Urinary bladder (tissue), 4 donors: Measurements from ENCODE around the gene ZFYVE1. TPM values are rescaled to one million over a fixed set of nuclear protein-coding genes. Genes with fewer than 3 reads are reported as not detected.

Experiments used
- DNase-seq: peaks from one replicate; pipeline ENCODE4 v3.0.0-alpha.2; 2015; ENCODE audit errors: extremely low spot score
- H3K27ac ChIP-seq: one replicate; pipeline ENCODE4 v1.5.1; 2013; ENCODE audit warnings: low read depth, mild to moderate bottlenecking, moderate library complexity
- H3K36me3 ChIP-seq: one replicate; pipeline ENCODE4 v1.6.1; 2013; ENCODE audit warnings: mild to moderate bottlenecking, moderate library complexity; ENCODE audit not compliant: insufficient read depth
- H3K4me1 ChIP-seq: one replicate; pipeline ENCODE4 v1.6.1; 2013; ENCODE audit warnings: mild to moderate bottlenecking, moderate library complexity; ENCODE audit not compliant: insufficient read depth
- H3K4me3 ChIP-seq: one replicate; pipeline ENCODE4 v1.5.1; 2013; ENCODE audit warnings: low read depth, low read length
- WGBS: extraction: QIAGEN DNeasy Blood & Tissue Kit; methylation state at CpG from one replicate; pipeline ENCODE4 v1.1.7; 2013; 5-methylcytosine and 5-hydroxymethylcytosine counted together
- polyA plus RNA-seq: library from polyadenylated mRNA; stranded (reverse); fragments of 200-250 nt; gene quantifications from one replicate; pipeline ENCODE4 v1.2.3, GENCODE V29; 2013
- total RNA-seq: library from RNA; depleted of rRNA; stranded (reverse); fragments of >200 nt; gene quantifications from one replicate; pipeline ENCODE4 v1.2.3, GENCODE V29; 2014
- donor health status: healthy with polysubstance abuse.
- donor health status: healthy.

Gene ZFYVE1
- total and polyA plus RNA-seq, 2 donors = 11.9 to 14.3 TPM

GRCh38 chr14:72941286-72941985, 85.5 kb downstream of the ZFYVE1 start:
- no peaks in the 10 kb centered on the region for H3K36me3 ChIP-seq
- H3K4me3 ChIP-seq = no peak overlapping the region
- WGBS = 81% methylated on average over 12 of the region's 12 CpGs
- no peak overlapping the region for H3K27ac ChIP-seq
- DNase-seq = no peak
- H3K4me1 ChIP-seq = no peaks in the 10 kb centered on the region

- Histone ChIP-seq H3K4me3 (no peak overlapping the region), H3K36me3 (no peaks in the 10 kb centered on the region), H3K4me1 (no peaks in the 10 kb centered on the region), H3K27ac (no peak overlapping the region)
- WGBS = 83% methylated on average over 13 of the region's 13 CpGs
- no peak for DNase-seq
These were observed 87.3 kb downstream of the ZFYVE1 start for GRCh38 chr14:72939630-72940029.

- no peaks in the 10 kb centered on the region for H3K4me1 ChIP-seq
- DNase-seq = no peak
- no peak overlapping the region for H3K4me3 ChIP-seq
- no peaks in the 10 kb centered on the region for H3K36me3 ChIP-seq
- WGBS = 85% methylated on average over 7 of the region's 7 CpGs
- no peak overlapping the region for H3K27ac ChIP-seq
These were observed 94.0 kb downstream of the ZFYVE1 start for GRCh38 chr14:72932893-72933292.

GRCh38 chr14:72929316-72930080, 97.4 kb downstream of the ZFYVE1 start:
- Histone ChIP-seq H3K27ac (no peak overlapping the region), H3K36me3 (no peaks in the 10 kb centered on the region), H3K4me3 (no peak overlapping the region), H3K4me1 (no peaks in the 10 kb centered on the region)
- DNase-seq = no peak
- 92% methylated on average over 43 of the region's 43 CpGs for WGBS

- Histone ChIP-seq H3K36me3 (no peaks in the 10 kb centered on the region), H3K4me3 (no peak overlapping the region), H3K4me1 (no peaks in the 10 kb centered on the region), H3K27ac (no peak overlapping the region)
- no peak for DNase-seq
- WGBS = 88% methylated on average over 21 of the region's 21 CpGs
These were observed 98.0 kb downstream of the ZFYVE1 start for GRCh38 chr14:72928872-72929271.

GRCh38 chr14:72926292-72927028, 100.4 kb downstream of the ZFYVE1 start, which contains the start of gene DCAF4:
Gene DCAF4, plus strand, starts transcription at chr14:72926464. Its CDS starts 11,515 bp downstream, at chr14:72937979.
- peak; percentile 92 for DNase-seq
- H3K4me3 ChIP-seq = peak within 1 kb of the TSS; percentile 69
- no peaks in the 10 kb centered on the region for H3K4me1 ChIP-seq
- under 1% methylated on average over 59 of the region's 59 CpGs for WGBS
- no peaks in the 10 kb centered on the region for H3K36me3 ChIP-seq
- H3K27ac ChIP-seq = no peak within 1 kb of the TSS

GRCh38 chr14:72925815-72926291, 101.1 kb downstream of the ZFYVE1 start:
- Histone ChIP-seq H3K27ac (no peak overlapping the region), H3K4me3 (peak overlapping the region; percentile 69), H3K36me3 (no peaks in the 10 kb centered on the region), H3K4me1 (no peaks in the 10 kb centered on the region)
- no peak for DNase-seq
- WGBS = 4% methylated on average over 33 of the region's 33 CpGs

GRCh38 chr14:72925171-72925759, 101.6 kb downstream of the ZFYVE1 start:
- H3K27ac ChIP-seq = no peak overlapping the region
- no peak overlapping the region for H3K4me3 ChIP-seq
- no peak for DNase-seq
- H3K4me1 ChIP-seq = no peaks in the 10 kb centered on the region
- 80% methylated on average over 22 of the region's 22 CpGs for WGBS
- H3K36me3 ChIP-seq = no peaks in the 10 kb centered on the region

GRCh38 chr14:72924337-72924736, 102.6 kb downstream of the ZFYVE1 start:
- DNase-seq = no peak
- no peaks in the 10 kb centered on the region for H3K36me3 ChIP-seq
- WGBS = 58% methylated on average over 5 of the region's 5 CpGs
- no peak overlapping the region for H3K27ac ChIP-seq
- no peaks in the 10 kb centered on the region for H3K4me1 ChIP-seq
- H3K4me3 ChIP-seq = no peak overlapping the region

GRCh38 chr14:72921396-72921795, 105.5 kb downstream of the ZFYVE1 start:
- Histone ChIP-seq H3K4me3 (no peak overlapping the region), H3K27ac (no peak overlapping the region), H3K36me3 (no peaks in the 10 kb centered on the region), H3K4me1 (no peaks in the 10 kb centered on the region)
- DNase-seq = no peak

GRCh38 chr14:72920008-72920407, 106.9 kb downstream of the ZFYVE1 start:
- DNase-seq = no peak
- H3K4me3 ChIP-seq = no peak overlapping the region
- H3K36me3 ChIP-seq = no peaks in the 10 kb centered on the region
- 86% methylated on average over 2 of the region's 2 CpGs for WGBS
- H3K4me1 ChIP-seq = no peaks in the 10 kb centered on the region
- H3K27ac ChIP-seq = no peak overlapping the region
